GM23338 (cell line): ENCODE results near the gene FMO1.

Source experiments
- CREB1 ChIP-seq: fragments of 250-450 bp; sonication (Bioruptor Pico); IDR thresholded peaks from 2 replicates; pipeline ENCODE4 v1.5.0; 2020; ENCODE audit warnings: low read depth, mild to moderate bottlenecking, moderate library complexity
- EZH2 ChIP-seq: fragments of 200-600 bp; sonication (generic); IDR thresholded peaks from one replicate; pipeline ENCODE4 v1.8.0; 2017; ENCODE audit warnings: antibody characterized with exemption, mild to moderate bottlenecking, low read depth; ENCODE audit not compliant: unreplicated experiment
- EZH2phosphoT487 ChIP-seq: fragments of 200-600 bp; sonication (generic); IDR thresholded peaks from one replicate; pipeline ENCODE4 v1.8.1; 2018; ENCODE audit warnings: antibody characterized with exemption; ENCODE audit not compliant: unreplicated experiment
- JUNB ChIP-seq: IDR thresholded peaks from one replicate; pipeline ENCODE4 v1.6.1; 2016; ENCODE audit warnings: antibody characterized with exemption; ENCODE audit not compliant: unreplicated experiment
- NANOG ChIP-seq: IDR thresholded peaks from 2 replicates; pipeline ENCODE4 v1.6.1; 2016; ENCODE audit warnings: antibody characterized with exemption, borderline replicate concordance
- POLR2AphosphoS5 ChIP-seq: IDR thresholded peaks from 2 replicates; pipeline ENCODE4 v1.6.1; 2016; ENCODE audit warnings: antibody characterized with exemption, low read depth
- STAT1 ChIP-seq: IDR thresholded peaks from one replicate; pipeline ENCODE4 v1.6.1; 2016; ENCODE audit warnings: antibody characterized with exemption; ENCODE audit not compliant: unreplicated experiment
- ZNF114 ChIP-seq: fragments of 250-450 bp; sonication (Bioruptor Pico); IDR thresholded peaks from 2 replicates; pipeline ENCODE4 v1.5.0; 2020; ENCODE audit warnings: mild to moderate bottlenecking, moderate library complexity
- ZNF331 ChIP-seq: fragments of 250-450 bp; sonication (Bioruptor Pico); IDR thresholded peaks from 2 replicates; pipeline ENCODE4 v1.5.0; 2020; ENCODE audit warnings: low read depth, mild to moderate bottlenecking, moderate library complexity
- TF ChIP-seq, protein P1 (sequence below), 2 experiments: fragments of 200-600 bp in 1 of 2; sonication (generic) in 1 of 2; conservative IDR thresholded peaks; 2 replicates each; pipeline versions ENCODE4 v1.5.1 to v1.6.1; 2016 to 2017; ENCODE audit warnings: antibody characterized with exemption in 2 of 2, low read depth in 2 of 2, mild to moderate bottlenecking in 2 of 2, moderate library complexity in 1 of 2
- TF ChIP-seq, protein P2 (sequence below): IDR thresholded peaks from one replicate; pipeline ENCODE4 v1.6.1; 2018; ENCODE audit warnings: antibody characterized with exemption; ENCODE audit not compliant: unreplicated experiment
- TF ChIP-seq, protein P3 (sequence below): IDR thresholded peaks from 2 replicates; pipeline ENCODE4 v1.6.1; 2016; ENCODE audit warnings: antibody characterized with exemption
- TF ChIP-seq, protein P4 (sequence below): fragments of 250-450 bp; sonication (Bioruptor Pico); IDR thresholded peaks from 2 replicates; pipeline ENCODE4 v1.5.0; 2020; ENCODE audit warnings: mild to moderate bottlenecking, moderate library complexity

DNA sequence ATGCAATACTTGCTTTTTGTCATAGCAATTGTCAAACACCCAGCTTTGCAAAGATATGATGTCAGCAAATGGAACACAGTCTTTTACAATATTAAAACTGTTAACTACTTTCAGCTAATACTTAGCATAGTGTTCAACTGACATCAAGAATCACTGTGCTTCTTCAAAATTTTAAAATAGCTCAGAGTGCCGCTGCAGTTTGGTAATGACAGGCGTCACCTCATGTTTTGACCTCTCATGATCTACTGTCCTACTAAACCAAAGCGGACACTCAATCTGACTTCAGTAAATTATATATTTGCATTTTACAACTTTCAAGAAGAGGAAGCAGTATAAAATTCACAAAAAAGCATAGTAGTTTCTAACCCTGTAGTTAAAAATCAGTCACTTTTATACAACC, 2.0 kb downstream of the FMO1 start:
- TF ChIP-seq, protein P1, sequence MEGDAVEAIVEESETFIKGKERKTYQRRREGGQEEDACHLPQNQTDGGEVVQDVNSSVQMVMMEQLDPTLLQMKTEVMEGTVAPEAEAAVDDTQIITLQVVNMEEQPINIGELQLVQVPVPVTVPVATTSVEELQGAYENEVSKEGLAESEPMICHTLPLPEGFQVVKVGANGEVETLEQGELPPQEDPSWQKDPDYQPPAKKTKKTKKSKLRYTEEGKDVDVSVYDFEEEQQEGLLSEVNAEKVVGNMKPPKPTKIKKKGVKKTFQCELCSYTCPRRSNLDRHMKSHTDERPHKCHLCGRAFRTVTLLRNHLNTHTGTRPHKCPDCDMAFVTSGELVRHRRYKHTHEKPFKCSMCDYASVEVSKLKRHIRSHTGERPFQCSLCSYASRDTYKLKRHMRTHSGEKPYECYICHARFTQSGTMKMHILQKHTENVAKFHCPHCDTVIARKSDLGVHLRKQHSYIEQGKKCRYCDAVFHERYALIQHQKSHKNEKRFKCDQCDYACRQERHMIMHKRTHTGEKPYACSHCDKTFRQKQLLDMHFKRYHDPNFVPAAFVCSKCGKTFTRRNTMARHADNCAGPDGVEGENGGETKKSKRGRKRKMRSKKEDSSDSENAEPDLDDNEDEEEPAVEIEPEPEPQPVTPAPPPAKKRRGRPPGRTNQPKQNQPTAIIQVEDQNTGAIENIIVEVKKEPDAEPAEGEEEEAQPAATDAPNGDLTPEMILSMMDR (conservative IDR thresholded peaks at IDR 0.05; ENCODE audit: low read depth in 2 of 2): no peak
- TF ChIP-seq POLR2AphosphoS5 (no peak), EZH2 (no peak), NANOG (no peak), JUNB (no peak), CREB1 (no peak), STAT1 (no peak), EZH2phosphoT487 (no peak), ZNF331 (CRISPR knock-in tag) (no peak), ZNF114 (CRISPR knock-in tag) (no peak)
- TF ChIP-seq, protein P2, sequence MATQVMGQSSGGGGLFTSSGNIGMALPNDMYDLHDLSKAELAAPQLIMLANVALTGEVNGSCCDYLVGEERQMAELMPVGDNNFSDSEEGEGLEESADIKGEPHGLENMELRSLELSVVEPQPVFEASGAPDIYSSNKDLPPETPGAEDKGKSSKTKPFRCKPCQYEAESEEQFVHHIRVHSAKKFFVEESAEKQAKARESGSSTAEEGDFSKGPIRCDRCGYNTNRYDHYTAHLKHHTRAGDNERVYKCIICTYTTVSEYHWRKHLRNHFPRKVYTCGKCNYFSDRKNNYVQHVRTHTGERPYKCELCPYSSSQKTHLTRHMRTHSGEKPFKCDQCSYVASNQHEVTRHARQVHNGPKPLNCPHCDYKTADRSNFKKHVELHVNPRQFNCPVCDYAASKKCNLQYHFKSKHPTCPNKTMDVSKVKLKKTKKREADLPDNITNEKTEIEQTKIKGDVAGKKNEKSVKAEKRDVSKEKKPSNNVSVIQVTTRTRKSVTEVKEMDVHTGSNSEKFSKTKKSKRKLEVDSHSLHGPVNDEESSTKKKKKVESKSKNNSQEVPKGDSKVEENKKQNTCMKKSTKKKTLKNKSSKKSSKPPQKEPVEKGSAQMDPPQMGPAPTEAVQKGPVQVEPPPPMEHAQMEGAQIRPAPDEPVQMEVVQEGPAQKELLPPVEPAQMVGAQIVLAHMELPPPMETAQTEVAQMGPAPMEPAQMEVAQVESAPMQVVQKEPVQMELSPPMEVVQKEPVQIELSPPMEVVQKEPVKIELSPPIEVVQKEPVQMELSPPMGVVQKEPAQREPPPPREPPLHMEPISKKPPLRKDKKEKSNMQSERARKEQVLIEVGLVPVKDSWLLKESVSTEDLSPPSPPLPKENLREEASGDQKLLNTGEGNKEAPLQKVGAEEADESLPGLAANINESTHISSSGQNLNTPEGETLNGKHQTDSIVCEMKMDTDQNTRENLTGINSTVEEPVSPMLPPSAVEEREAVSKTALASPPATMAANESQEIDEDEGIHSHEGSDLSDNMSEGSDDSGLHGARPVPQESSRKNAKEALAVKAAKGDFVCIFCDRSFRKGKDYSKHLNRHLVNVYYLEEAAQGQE: no peak
- TF ChIP-seq, protein P3, sequence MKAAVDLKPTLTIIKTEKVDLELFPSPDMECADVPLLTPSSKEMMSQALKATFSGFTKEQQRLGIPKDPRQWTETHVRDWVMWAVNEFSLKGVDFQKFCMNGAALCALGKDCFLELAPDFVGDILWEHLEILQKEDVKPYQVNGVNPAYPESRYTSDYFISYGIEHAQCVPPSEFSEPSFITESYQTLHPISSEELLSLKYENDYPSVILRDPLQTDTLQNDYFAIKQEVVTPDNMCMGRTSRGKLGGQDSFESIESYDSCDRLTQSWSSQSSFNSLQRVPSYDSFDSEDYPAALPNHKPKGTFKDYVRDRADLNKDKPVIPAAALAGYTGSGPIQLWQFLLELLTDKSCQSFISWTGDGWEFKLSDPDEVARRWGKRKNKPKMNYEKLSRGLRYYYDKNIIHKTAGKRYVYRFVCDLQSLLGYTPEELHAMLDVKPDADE: no peak
- TF ChIP-seq, protein P4, sequence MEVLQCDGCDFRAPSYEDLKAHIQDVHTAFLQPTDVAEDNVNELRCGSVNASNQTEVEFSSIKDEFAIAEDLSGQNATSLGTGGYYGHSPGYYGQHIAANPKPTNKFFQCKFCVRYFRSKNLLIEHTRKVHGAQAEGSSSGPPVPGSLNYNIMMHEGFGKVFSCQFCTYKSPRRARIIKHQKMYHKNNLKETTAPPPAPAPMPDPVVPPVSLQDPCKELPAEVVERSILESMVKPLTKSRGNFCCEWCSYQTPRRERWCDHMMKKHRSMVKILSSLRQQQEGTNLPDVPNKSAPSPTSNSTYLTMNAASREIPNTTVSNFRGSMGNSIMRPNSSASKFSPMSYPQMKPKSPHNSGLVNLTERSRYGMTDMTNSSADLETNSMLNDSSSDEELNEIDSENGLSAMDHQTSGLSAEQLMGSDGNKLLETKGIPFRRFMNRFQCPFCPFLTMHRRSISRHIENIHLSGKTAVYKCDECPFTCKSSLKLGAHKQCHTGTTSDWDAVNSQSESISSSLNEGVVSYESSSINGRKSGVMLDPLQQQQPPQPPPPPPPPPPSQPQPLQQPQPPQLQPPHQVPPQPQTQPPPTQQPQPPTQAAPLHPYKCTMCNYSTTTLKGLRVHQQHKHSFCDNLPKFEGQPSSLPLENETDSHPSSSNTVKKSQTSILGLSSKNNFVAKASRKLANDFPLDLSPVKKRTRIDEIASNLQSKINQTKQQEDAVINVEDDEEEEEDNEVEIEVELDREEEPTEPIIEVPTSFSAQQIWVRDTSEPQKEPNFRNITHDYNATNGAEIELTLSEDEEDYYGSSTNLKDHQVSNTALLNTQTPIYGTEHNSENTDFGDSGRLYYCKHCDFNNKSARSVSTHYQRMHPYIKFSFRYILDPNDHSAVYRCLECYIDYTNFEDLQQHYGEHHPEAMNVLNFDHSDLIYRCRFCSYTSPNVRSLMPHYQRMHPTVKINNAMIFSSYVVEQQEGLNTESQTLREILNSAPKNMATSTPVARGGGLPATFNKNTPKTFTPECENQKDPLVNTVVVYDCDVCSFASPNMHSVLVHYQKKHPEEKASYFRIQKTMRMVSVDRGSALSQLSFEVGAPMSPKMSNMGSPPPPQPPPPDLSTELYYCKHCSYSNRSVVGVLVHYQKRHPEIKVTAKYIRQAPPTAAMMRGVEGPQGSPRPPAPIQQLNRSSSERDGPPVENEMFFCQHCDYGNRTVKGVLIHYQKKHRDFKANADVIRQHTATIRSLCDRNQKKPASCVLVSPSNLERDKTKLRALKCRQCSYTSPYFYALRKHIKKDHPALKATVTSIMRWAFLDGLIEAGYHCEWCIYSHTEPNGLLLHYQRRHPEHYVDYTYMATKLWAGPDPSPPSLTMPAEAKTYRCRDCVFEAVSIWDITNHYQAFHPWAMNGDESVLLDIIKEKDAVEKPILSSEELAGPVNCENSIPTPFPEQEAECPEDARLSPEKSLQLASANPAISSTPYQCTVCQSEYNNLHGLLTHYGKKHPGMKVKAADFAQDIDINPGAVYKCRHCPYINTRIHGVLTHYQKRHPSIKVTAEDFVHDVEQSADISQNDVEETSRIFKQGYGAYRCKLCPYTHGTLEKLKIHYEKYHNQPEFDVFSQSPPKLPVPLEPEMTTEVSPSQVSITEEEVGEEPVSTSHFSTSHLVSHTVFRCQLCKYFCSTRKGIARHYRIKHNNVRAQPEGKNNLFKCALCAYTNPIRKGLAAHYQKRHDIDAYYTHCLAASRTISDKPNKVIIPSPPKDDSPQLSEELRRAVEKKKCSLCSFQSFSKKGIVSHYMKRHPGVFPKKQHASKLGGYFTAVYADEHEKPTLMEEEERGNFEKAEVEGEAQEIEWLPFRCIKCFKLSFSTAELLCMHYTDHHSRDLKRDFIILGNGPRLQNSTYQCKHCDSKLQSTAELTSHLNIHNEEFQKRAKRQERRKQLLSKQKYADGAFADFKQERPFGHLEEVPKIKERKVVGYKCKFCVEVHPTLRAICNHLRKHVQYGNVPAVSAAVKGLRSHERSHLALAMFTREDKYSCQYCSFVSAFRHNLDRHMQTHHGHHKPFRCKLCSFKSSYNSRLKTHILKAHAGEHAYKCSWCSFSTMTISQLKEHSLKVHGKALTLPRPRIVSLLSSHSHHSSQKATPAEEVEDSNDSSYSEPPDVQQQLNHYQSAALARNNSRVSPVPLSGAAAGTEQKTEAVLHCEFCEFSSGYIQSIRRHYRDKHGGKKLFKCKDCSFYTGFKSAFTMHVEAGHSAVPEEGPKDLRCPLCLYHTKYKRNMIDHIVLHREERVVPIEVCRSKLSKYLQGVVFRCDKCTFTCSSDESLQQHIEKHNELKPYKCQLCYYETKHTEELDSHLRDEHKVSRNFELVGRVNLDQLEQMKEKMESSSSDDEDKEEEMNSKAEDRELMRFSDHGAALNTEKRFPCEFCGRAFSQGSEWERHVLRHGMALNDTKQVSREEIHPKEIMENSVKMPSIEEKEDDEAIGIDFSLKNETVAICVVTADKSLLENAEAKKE (CRISPR knock-in tag): no peak
